Immature natural killer cell (primary cell): Measurements from ENCODE around the gene SPDYE2. TPM values are rescaled to one million over a fixed set of nuclear protein-coding genes. Genes with fewer than 3 reads are reported as not detected.
"Not testable (repeated sequence)": the region's sequence is repeated elsewhere in the genome, so short reads cannot be mapped to it uniquely, and the experiment has no call there.

Experiments
- DNase-seq, 3 donors: peaks; one replicate each; pipeline ENCODE4 v3.0.0; 2022; ENCODE audit warnings: mixed read lengths in 1 of 3
- H3K27ac Mint-ChIP-seq, 6 donors: one replicate each; pipeline ENCODE4 v1.8.0; 2020; ENCODE audit warnings: mixed read lengths in 6 of 6, mild to moderate bottlenecking in 5 of 6, inconsistent platforms in 4 of 6, moderate library complexity in 3 of 6
- H3K27me3 Mint-ChIP-seq, 3 donors: one replicate each; pipeline ENCODE4 v1.8.0; 2020 to 2021; ENCODE audit warnings: low read depth in 3 of 3, mild to moderate bottlenecking in 3 of 3, mixed read lengths in 3 of 3, moderate library complexity in 3 of 3, inconsistent platforms in 1 of 3
- H3K36me3 Mint-ChIP-seq, 3 donors: one replicate each; pipeline ENCODE4 v1.8.0; 2020; ENCODE audit warnings: mixed read lengths in 3 of 3, inconsistent platforms in 2 of 3, mild to moderate bottlenecking in 2 of 3
- H3K4me1 Mint-ChIP-seq, 2 donors: one replicate each; pipeline ENCODE4 v1.8.0; 2020; ENCODE audit warnings: inconsistent platforms in 2 of 2, mild to moderate bottlenecking in 2 of 2, mixed read lengths in 2 of 2, moderate library complexity in 1 of 2
- H3K4me3 Mint-ChIP-seq, 5 donors: one replicate each; pipeline ENCODE4 v1.8.0; 2020; ENCODE audit warnings: mild to moderate bottlenecking in 5 of 5, mixed read lengths in 5 of 5, inconsistent platforms in 3 of 5, moderate library complexity in 3 of 5
- H3K9me3 Mint-ChIP-seq, 6 donors: one replicate each; pipeline ENCODE4 v1.8.0; 2020; ENCODE audit warnings: mild to moderate bottlenecking in 6 of 6, mixed read lengths in 6 of 6, inconsistent platforms in 4 of 6, moderate library complexity in 3 of 6
- polyA plus RNA-seq, 3 donors: library from polyadenylated mRNA; unstranded; fragments of 300-500 nt; fragmentation: Illumina TruSeq; gene quantifications; one replicate each; pipeline ENCODE4 v1.2.3, GENCODE V29; 2021

Gene SPDYE2
- polyA plus RNA-seq, 3 donors from 2014 or later, result 0.22 to 0.86 TPM; not detected in 1

DNA sequence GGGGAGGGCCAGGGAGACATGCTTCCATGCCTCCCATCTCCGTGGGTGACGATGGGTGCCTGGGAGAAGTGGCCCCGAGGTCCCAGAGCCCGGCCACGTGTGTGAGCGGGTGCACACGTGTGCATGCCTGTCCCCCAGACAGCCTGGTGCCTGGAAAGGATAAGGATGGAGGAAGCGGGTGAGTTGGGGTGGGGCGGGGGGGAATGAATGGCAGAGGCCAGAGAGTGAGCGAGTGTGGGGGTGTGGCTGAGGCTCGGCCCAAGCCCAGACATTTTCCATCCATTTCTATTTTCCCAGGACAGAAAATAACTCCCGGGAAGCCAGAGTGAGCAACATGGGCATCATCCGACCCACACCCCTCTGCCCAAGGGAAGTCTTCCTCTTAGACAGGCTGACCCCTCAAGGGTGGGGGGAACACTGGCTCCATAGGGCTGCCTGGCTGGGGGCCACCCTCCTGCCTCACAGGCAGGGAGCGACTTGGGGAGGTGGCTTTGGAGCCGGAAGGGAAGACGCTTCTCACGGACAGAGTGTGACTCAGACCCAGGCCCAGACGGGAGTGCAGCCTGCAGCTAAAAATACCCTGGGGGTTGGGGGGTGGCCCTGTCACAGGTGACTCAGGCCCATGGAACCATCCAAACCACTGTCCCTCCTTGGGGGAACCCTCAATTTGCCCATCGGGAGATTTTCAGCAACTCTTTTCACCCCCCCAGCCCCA lies 53.6 kb downstream of the SPDYE2 start:
- not testable (repeated sequence) for H3K27ac Mint-ChIP-seq, H3K4me3 Mint-ChIP-seq

DNA sequence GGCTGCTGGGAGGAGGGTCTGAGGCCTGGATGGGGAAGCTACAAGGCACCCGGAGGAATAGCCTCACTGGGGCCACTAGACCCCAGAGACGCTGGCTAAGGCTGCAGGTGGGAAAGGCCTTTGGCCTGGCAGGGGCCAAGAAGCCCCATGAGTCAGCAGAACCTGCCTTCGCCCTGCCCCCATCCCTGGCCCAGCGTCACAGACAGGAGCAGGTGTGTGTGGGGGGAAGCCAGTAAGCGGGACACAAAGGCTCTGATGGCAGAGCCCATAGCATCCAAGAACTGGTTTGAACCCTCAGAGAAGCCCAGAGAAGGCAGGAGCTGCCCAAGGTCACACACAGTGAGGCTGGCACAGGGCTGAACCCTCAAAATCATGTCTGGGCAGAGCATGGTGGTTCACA lies 55.8 kb downstream of the SPDYE2 start:
- not testable (repeated sequence) for H3K4me3 Mint-ChIP-seq, H3K27me3 Mint-ChIP-seq, H3K36me3 Mint-ChIP-seq, DNase-seq, H3K27ac Mint-ChIP-seq, H3K4me1 Mint-ChIP-seq, H3K9me3 Mint-ChIP-seq

More for the DNA sequence above, 53.6 kb downstream of the SPDYE2 start:
- H3K4me1 Mint-ChIP-seq, H3K27me3 Mint-ChIP-seq, H3K36me3 Mint-ChIP-seq, DNase-seq, H3K9me3 Mint-ChIP-seq: not testable (repeated sequence)

- not testable (repeated sequence) for H3K4me1 Mint-ChIP-seq, H3K4me3 Mint-ChIP-seq, H3K9me3 Mint-ChIP-seq, DNase-seq, H3K27me3 Mint-ChIP-seq, H3K36me3 Mint-ChIP-seq, H3K27ac Mint-ChIP-seq
These were observed 58.7 kb downstream of the SPDYE2 start for GRCh38 chr7:102609734-102610133.

DNA sequence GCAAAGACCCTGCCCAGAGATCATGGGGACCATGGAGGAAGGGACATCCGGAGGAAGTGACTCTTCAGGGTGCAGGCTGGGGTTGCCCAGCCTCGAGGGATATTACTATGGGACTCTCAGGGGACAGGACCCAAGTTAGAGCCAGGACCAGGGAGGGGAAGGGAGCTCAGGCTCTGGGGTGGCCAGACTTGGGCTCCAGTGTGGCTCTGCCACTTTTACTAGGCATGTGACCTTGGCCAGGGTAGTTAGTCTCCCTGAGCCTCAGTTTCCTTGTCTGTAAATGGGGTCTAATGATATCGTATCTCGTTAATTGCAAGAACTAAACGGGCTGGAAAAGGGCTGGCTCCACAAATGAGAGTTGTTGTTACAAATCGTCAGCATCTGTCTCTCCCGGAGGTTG lies 59.4 kb downstream of the SPDYE2 start:
- H3K4me1 Mint-ChIP-seq, H3K9me3 Mint-ChIP-seq, DNase-seq, H3K27me3 Mint-ChIP-seq, H3K36me3 Mint-ChIP-seq, H3K27ac Mint-ChIP-seq: not testable (repeated sequence)
- peak overlapping the region in 1 of 5 donors; percentile 46 for H3K4me3 Mint-ChIP-seq

- DNase-seq, H3K27me3 Mint-ChIP-seq, H3K9me3 Mint-ChIP-seq, H3K36me3 Mint-ChIP-seq, H3K4me1 Mint-ChIP-seq, H3K27ac Mint-ChIP-seq, H3K4me3 Mint-ChIP-seq: not testable (repeated sequence)
These were observed 60.1 kb downstream of the SPDYE2 start for GRCh38 chr7:102611013-102611674.

DNA sequence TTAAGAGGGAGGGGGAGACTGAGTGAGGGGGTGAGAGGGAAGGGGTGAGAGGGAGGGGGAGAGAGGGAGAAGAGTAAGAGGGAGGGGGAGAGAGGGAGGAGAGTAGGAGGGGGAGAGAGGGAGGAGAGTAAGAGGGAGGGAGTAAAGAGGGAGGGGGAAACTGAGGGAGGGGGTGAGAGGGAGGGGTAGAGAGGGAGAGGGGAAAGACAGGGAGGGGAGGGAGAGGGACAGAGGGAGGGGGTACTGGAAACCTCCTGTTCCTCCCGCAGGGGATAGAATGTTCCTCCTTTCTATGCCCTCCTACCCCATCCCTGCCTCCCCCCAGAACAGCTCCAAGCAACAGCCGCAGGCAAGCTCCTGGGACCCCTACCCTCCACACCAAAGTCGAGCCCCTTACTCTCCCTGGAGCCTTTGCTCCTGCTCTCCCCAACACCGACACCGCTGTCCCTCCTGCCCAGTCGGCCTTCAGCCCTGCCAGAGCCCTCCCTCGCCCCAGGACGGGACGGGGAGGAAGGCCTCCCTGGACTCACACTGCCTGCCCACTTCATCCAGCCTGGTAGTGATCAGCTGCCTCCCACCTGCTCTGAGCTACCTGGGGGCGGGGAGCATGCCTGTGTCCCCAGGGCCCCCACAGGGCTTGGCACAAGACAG lies 60.8 kb downstream of the SPDYE2 start:
- not testable (repeated sequence) for H3K4me1 Mint-ChIP-seq, H3K4me3 Mint-ChIP-seq, DNase-seq, H3K36me3 Mint-ChIP-seq, H3K27ac Mint-ChIP-seq, H3K9me3 Mint-ChIP-seq, H3K27me3 Mint-ChIP-seq

Other genes with a start within 250 kb of the SPDYE2 start
- gene SPDYE6, start 194.8 kb upstream of the SPDYE2 start, polyA plus RNA-seq, result under 1 TPM in 1 of 3 donors, not detected in 2; 0.97 TPM
- 10 to 100 TPM; 13.2 to 20.2 (median 17.2) TPM for gene PRKRIP1, start 154.9 kb upstream of the SPDYE2 start, polyA plus RNA-seq
- gene ORAI2, start 117.7 kb upstream of the SPDYE2 start, polyA plus RNA-seq, result 100 to 1,000 TPM in 1 of 3 donors, 10 to 100 TPM in 2; 73.5 to 125 (median 80.6) TPM
- gene ALKBH4, start 86.4 kb upstream of the SPDYE2 start, polyA plus RNA-seq, result 10 to 100 TPM; 16.2 to 25.8 (median 18.5) TPM
- 10 to 100 TPM; 13.5 to 22.8 (median 21.5) TPM for gene LRWD1, start 86.2 kb upstream of the SPDYE2 start, polyA plus RNA-seq
- gene POLR2J, start 72.3 kb upstream of the SPDYE2 start, polyA plus RNA-seq, result 100 to 1,000 TPM; 103 to 115 (median 115) TPM
- gene RASA4B, start 33.4 kb upstream of the SPDYE2 start, polyA plus RNA-seq, result 1 to 10 TPM; 1.8 to 2.7 (median 2.1) TPM
- gene UPK3BL2, start 7.5 kb upstream of the SPDYE2 start, polyA plus RNA-seq, result 1 to 10 TPM in 2 of 3 donors, under 1 TPM in 1; 0.81 to 5.2 (median 2.5) TPM
- gene POLR2J3, start 21.4 kb downstream of the SPDYE2 start, polyA plus RNA-seq, result 10 to 100 TPM; 13.5 to 44.4 (median 29.4) TPM
- 1 to 10 TPM; 3.2 to 6.1 (median 5.0) TPM for gene RASA4, start 65.5 kb downstream of the SPDYE2 start, polyA plus RNA-seq
- 10 to 100 TPM; 15.8 to 38.2 (median 30.9) TPM for gene UPK3BL1, start 91.6 kb downstream of the SPDYE2 start, polyA plus RNA-seq
- not detected for gene SPDYE2B, start 99.1 kb downstream of the SPDYE2 start, polyA plus RNA-seq
- 1 to 10 TPM in 2 of 3 donors, under 1 TPM in 1; 0.95 to 9.8 (median 3.7) TPM for gene POLR2J2, start 120.4 kb downstream of the SPDYE2 start, polyA plus RNA-seq
- gene FAM185A, start 197.8 kb downstream of the SPDYE2 start, polyA plus RNA-seq, result 10 to 100 TPM in 1 of 3 donors, 1 to 10 TPM in 2; 8.2 to 11.6 (median 8.3) TPM